NOMO-1 (cell line): ENCODE results near the gene TMC3.

Source experiments
- DNase-seq, 2 experiments: peaks; one replicate each; lab custom pipeline; 2025; ENCODE audit not compliant: unreplicated experiment in 2 of 2; lab: John Stamatoyannopoulos, UW

TMC3 gene

DNA sequence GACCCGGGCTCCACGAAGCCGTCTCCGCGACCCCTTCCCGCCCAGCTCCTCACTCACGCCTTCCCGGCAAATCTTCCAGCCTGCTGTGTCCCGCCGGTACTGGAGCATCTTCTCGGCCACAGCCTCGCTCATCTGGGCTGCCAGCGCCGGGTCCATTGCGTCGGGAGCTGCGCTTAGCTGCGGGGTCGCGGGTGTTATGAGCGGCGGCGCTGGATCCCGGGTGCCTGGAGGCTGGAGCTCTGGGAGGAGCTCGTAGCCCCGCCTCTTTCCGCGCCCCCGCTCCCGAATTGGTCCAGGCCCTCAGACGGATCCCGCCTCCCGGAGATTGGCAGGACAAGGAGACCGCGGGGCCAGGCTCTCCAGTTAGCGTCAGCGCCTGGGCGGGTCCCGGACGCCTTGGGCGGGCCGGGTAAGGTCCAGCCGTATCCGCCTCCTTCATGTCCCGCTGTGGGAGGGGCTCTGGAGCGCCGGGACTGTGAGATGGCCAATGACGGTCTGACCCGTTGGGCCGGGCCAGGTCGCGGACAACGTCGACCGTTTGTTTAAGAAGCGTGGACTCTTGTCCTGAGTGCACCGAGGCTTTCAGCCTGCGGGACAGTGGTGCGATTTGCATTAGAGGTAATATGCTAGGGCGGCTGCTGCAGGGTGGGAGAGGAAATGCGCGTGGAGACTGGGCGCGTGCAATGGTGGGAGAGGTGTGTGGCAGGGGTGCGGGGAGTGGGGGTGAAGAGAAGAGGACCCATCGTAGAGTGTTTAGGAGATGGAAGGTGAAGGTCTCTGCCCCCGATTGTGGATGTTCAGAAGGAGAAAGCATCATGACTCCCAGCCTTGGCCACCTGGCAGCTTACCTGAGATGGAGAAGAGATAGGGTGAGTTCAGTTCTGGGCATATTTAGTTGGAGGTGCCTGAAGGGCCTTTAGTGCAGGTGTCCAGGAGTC lies 49.8 kb downstream of the TMC3 start, which contains the start of gene STARD5:
Gene STARD5, minus strand, starts transcription at position 198 of the 938 bp plus-strand sequence. Its CDS starts 42 bp downstream, at position 156.
- DNase-seq, result peak; percentile 95 to 97

DNA sequence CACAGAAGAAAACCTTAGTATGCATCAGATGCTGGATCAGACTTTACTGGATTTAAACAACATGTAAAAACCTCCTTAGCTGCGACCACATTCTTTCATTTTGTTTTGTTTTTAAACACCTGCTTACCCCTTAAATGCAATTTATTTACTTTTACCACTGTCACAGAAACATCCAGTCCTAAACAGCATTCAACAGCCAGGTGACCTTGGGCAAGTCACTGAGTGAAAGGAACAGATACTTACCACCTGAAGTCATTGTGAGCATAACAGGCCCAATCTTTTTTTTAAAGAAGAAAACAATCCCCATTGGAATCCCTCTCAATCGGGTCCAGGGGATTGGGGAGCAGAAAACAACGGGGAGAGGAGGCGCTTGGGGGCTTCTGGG lies 50.5 kb downstream of the TMC3 start:
- DNase-seq, result peak in 1 of 2 experiments; percentile 3

DNA sequence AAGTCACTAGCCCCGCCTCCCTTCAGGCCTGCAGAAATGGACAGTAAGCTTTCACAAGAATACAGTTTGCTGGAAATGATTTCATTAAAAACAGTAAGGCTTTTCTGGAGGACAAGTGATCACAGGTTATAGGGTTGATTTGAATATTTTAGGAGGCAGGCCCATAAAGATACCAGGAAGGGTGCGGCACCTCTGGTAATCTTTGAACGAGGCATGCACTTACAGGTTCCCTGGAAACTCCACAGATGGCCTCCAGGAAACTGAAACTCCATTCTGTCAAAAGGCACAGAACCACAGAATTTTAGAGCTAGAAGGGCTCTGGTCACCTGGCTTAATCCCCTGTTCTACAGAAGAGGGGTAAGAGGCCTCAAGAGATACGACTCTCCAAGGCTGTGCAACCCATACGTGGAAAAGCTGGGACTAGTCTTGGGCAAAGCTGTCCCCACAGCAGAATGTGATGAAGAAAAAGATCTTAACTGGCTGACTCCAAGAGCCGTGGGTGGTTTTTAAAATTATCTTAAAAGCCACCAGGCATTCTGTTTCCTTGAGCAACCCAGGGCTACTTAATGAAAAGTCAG lies 51.2 kb downstream of the TMC3 start:
- DNase-seq, result no peak

DNA sequence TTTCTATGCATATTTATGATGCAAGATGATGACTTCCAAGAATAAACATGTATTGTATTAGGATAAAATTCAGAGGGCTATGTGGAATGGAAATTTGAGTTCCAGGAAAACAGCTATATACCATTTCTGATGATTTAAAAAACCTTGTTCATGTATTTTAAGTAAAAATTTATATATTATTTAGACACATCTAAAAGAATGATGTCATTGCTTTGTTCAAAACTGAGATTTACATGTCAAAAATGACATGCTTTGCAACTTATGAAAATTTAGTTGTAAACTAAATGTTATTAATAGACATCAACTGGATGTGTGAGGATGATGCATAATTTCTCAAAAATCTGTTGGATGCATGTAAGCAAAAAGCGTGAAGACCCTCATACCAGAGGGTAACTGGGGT lies 52.3 kb downstream of the TMC3 start:
- no peak for DNase-seq

DNA sequence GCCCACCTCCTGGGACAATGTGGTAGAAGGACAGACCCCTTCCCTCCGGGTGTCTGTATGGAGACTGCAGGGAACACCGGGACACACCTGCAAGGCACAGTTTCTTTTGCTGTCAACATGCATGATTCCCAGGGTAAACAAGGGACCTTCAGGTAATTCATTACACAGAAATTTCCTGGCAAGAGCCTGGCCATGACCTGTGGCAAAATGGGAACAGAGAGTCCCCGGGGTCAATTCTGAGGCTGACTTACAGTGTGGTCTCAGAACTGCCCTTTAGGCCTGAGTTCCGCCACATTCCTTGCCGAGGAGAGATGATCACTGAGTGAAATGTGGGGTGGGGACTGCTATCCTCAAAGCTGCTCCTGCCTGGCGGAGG lies 56.4 kb downstream of the TMC3 start:
- DNase-seq, result no peak

DNA sequence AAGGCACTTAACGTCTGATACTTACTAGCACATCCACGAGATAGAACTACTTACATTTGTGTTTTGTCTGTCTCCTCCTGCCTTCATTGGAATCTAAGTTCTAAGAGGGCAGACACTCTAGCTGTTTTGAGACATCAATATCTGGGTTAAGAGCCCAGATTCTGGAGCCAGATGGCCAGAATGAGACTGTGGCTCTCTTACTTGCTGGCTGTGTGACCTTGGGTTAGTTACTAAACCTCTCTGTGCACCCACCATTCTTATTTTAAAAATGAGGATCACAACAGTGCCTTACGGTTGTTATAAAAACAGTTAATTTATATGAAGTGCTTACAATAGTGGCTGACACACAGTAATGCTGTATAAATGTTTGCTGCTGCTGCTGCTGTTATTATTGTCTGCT lies 57.7 kb downstream of the TMC3 start:
- DNase-seq, result no peak

DNA sequence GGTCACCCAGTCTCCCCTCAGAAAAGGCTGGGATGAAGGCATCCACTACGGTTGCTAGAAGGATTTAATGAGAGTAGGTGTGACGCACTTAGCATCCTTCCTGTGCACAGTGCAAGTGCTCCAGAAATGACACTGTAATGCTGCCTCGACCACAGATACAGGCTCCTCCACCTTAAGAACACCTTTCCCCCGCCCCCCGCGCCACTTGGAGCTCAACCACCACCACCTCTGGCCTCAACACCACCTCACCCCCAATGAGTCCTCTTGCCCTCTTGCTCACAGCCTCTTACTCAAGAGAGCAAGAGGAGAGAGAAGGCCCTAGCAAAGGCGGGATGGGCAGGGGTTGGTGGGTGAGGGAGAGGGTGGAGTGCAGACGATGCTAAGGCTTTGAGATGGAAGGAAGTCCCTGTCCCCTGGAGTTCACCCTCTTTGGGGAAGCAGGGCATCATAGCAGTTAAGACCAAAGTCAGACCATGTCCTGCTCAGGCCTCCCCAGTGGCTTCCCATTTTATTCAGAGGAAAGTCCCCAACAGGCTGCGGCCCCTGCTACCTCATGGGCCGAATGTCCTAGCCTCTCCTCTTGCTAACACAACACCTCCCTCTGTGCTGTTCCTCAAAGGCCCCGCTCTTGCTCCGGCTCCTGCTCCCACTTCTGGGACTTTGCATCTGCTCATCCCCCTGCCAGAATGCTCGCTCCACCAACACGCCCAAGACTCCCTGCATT lies 58.4 kb downstream of the TMC3 start:
- DNase-seq, result no peak

DNA sequence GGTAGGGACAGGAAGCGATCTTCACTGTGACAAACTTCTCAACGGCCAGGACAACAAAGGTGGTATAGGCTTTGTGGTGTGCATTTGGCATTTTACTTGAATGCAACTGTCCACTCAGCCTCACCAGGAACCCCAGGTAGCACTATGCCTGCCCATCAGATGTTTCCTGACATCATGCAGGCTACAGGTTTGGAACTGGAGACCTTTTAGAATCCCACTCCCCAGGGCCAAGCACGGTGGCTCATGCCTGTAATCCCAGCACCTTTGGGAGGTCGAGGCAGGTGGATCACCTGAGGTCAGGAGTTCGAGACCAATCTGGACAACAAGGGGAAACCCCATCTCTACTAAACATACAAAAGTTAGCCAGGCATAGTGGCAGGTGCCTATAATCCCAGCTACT lies 59.6 kb downstream of the TMC3 start:
- no peak for DNase-seq

DNA sequence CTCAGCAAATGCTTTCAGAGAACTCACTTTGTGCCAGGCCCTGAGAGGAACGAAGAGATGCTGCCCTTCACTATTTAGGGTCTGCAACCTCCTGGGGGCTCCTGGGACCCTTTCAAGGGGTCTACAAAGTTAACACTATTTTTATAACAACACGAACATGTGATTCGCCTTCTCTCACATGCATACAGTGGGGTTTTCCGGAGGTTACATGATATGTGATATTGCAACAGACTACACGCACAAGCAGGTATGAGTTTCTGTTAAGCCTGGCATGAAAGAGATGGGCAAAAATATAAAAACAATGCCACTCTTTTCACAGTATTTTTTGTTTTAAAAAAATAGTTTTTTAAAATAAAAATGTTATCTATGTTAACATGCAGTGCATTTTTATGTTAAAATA lies 60.3 kb downstream of the TMC3 start:
- DNase-seq, result no peak

DNA sequence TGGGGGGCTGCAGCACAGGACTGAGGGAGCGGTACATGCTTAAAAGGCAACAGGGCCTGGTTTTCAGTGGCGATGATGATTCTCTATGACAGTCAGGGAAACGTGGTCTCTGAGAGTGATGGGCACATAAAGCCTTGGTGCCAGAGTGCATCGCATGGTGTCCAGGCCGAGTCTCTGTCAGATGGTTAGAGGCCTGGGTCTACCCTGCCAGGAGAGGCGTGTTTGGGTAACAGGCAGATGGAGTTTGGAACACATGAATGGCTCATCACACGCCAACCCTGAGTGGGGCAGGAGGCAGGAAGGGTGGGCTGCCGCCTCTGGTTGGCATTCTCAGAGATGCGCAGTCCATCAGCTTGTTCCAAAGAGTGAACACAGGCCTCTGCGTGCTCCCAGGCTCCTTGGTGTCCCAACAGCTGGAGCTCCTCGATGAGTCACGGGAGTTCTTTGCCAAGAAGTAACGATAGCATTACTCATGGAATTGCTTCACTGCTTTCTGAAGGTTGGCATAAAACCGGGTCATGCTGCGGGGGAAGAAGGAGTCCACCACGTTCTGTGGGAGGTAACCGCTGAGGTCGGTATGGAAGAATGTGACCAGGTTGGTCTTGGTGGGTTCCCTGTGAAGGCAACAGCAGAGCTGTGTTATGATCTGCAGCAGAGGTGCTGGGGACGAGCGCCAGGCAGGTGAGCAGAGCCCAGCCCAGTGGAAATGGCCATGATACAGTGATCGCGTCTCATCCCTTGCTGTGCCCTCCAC lies 61.0 kb downstream of the TMC3 start:
- DNase-seq, result peak; percentile 15 to 60

DNA sequence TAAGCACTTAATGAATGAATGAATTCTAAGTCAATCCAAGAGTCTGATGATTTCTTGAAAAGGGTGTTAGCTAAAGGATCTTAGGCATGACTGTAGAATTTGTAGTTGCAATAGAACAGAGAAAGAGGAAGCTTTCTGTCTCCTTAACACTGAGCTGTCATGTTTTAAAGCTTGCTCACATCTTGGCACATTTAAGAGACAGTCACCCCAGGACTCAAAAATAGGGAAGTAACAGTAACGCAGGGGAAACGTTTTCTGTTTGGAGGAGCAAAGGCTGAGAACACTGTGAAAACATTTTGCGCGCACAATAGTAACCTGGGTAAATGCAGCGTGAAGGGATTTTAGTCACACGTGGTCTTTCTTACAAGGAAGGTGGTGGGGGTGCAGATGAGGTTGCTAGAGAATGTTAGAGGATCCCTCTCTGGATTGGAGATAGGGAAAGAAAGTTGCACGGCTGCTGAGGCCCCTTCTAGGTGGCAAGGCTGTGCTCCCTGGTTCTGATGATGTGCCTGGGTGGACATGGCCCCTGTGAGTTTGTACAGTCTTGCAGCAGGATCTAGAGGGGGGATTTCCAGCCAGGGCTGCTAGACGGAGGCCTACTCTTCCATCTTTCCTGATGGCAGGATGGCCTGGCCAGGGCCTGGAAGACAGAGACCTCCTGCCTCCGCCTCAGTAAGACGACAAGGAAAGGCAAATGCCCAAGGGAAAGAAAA lies 62.1 kb downstream of the TMC3 start:
- DNase-seq, result peak; percentile 74 to 98

DNA sequence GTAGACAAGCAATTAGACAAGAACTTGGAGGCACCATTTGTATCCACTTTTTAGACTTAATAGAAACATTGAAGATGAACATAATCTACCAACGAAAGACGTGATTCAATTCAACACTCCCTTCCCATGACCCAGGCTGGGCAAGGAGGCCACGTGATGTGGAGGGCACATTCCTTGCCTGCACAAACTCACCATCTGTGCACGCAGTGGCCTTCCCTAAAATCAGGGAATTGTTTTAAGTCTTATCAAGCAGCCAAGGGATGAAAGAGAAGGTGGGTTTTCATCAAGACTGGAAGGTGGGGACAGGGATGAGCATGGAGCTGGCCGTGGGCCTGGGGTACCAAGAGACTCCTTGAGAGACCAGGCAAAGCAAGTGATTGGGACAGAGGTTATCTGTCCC lies 63.5 kb downstream of the TMC3 start:
- no peak for DNase-seq

DNA sequence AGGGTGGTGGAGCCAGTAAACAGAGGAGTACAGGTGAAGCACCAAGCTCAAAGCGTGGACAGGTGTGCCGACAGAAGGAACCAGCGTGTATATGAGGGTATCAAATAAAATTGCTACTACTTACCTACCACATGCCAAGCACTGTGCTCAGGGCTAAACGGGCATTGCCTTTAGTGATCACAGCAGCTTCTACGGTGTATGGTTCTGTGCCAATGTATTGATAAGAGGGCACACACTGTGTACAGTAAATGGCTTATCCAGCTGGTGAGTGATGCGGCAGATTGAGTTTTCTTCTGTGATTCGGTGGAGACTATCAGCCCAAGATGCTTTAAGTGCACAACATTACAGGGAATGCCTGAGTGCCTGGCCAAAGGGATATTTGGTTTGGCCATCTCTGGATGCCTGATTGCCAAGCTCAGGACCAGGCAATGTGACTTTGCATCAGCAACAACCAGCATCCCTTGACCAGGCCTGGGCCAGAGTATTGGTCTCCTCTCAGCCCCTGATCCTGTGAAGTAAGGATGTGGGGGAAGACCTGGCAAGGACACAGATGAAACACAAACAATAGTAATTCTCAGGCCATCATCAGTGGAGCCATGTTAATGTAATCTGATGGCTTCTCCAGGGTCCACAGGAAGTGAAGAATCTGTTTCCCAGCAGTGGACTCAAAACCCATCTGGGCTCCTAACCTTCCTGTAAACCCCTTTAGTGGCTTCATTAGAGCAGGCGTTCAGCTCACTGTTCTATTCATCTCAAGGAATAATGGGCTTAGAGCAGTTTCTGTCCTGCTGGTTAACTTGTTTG lies 64.2 kb downstream of the TMC3 start:
- no peak for DNase-seq

DNA sequence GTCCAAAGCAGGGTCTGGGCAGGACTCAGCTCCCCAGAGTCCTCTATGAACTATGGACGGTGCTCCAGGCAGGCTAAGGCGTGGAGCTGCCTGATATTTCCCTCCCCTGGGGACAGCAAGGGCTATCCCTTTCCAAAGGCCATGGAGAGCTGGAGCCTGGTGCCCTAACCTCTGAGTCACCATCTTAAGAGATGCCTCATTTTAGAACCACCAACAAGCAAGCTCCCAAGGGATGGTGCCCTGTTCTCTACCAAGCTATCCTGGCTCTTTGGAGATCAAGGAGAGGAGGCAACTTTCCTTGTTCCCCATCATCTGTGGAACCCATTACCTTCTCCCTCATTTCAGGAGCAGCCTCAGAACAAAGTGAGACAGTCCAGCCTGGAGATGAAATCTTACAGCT lies 65.8 kb downstream of the TMC3 start:
- no peak for DNase-seq

DNA sequence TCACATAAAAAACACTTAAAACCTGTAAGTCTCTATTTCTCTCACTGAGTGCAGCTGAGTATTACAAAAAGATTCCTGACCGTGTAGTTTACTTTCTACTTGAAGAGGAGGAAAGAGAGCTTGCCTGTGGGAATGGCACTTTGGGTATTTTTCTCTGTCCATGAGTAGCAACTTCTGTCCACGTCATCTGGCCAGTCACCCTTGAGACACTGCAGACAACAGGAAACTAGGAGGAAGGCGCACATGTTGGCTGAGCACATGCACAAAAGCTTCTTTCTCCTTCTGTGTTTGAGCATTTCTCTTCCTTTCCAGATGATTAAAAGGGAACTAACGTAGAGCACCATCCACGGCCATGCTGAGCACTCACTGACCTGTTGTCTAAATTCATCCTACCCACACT lies 69.8 kb downstream of the TMC3 start:
- peak; percentile 4 to 34 for DNase-seq

DNA sequence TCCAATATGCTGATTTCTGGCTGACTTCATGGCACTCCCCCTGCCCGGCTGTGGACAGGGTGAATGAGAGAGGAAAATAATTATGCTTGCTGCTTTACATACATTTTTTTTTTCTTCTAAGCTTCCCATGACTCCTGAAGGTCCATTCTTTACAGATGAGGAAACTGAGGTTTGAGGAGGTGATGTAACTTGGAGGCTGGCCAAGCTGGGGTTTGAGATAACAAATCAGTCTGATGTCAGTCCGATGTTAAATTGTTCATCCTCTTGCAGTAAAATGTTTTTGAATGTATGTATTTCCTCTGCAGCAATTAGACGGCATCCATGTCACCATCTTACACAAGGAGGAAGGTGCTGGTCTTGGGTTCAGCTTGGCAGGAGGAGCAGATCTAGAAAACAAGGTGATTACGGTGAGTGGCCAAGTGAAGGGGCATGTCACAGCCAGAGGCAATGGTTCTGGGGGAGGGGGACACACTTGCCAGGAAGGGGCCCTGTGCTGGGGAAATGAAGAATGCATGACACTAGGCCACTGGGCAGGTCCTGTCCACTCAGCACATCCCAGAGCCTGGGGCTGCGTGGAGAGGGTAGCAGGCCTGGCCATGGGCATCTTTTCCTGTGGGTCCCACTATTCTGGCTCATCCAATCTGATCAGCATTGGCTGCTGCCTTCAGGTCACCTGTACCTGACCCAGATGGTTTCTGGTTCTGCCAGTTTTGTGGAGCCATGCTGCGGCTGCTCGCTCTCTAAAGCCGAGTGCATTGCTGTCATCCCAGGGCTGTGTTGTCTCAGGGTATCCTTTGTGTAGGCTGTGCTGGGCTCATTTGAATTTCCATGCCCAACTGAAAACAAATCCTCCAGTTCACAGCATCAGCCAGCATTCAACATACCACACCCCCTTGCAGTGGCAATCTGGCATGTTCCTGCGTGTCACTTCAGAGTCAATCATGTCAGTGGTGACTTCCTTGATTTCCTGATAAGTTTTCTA lies 70.5 kb downstream of the TMC3 start:
- DNase-seq, result no peak

DNA sequence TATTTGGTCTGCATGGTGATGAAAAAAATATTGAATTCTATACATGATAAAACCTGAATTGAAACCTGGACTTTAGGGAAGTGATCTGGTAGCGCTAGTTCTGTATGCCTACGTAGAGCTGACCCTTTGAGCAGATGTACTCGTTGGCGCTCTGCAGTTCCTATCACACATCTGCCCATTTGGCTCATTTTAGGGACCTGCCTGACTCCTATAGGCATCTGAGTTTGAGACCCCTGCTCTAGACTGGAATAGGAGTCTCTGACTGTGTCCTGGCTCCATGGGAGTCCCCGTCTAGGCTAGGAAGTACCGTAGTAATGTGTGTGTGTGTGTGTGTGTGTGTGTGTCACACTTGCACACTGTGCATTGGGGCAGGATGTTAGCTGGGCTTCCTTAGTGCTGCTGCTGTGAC lies 71.3 kb downstream of the TMC3 start:
- peak; percentile 55 to 66 for DNase-seq

DNA sequence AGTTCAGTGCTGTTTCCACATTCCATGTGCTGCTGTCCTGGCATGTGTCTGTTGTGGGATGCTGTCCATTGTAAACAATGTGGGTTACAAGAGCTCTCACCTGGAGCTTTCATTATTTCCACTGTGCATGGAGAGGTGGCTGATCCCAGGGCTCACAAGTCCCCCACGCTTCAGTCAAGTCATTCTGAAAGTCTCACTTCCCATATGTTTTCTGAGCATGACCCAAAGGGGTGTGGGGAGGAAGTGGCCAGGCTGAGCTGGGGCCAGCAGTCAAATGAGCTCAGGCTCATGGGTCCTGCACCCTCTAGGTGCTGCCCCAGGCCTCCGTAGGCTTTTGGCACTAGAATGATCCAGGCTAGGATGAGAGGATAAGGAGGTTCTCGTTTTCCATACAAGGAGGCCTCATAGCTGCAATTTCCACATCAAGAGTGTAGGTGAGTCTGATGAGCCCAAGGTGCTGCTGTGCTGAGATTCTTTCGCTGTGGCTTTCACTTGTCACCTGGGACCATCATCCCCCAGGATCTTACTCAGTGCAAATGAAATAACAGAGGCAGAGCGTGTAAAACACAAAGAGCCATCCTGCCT lies 72.1 kb downstream of the TMC3 start:
- DNase-seq, result peak; percentile 49 to 63
